HEK293T (cell line): ENCODE data around the gene MEGF6.

Experiments used
- ARNT ChIP-seq: fragments of 450-650 bp; IDR thresholded peaks from 2 replicates; pipeline ENCODE4 v1.6.1; 2017; ENCODE audit warnings: mild to moderate bottlenecking
- BHLHE40 ChIP-seq: fragments of 450-650 bp; IDR thresholded peaks from 2 replicates; pipeline ENCODE4 v1.6.1; 2016; ENCODE audit warnings: mild to moderate bottlenecking, moderate library complexity, borderline replicate concordance
- CTBP1 ChIP-seq: fragments of 450-650 bp; IDR thresholded peaks from 2 replicates; pipeline ENCODE4 v1.6.1; 2016; ENCODE audit warnings: borderline replicate concordance
- ELF4 ChIP-seq: fragments of 450-650 bp; IDR thresholded peaks from 2 replicates; pipeline ENCODE4 v1.6.1; 2017; ENCODE audit warnings: antibody characterized with exemption
- FOXK2 ChIP-seq: fragments of 450-650 bp; IDR thresholded peaks from 2 replicates; pipeline ENCODE4 v1.6.1; 2016; ENCODE audit warnings: mild to moderate bottlenecking
- FOXM1 ChIP-seq: fragments of 450-650 bp; IDR thresholded peaks from 2 replicates; pipeline ENCODE4 v1.6.1; 2017; ENCODE audit warnings: mild to moderate bottlenecking, borderline replicate concordance
- L3MBTL2 ChIP-seq: fragments of 450-650 bp; conservative IDR thresholded peaks from 2 replicates; pipeline ENCODE4 v1.6.1; 2016; ENCODE audit warnings: mild to moderate bottlenecking
- LEF1 ChIP-seq: fragments of 450-650 bp; IDR thresholded peaks from 2 replicates; pipeline ENCODE4 v1.6.1; 2017; ENCODE audit warnings: mild to moderate bottlenecking, borderline replicate concordance
- NFRKB ChIP-seq: fragments of 450-650 bp; IDR thresholded peaks from 2 replicates; pipeline ENCODE4 v1.6.1; 2016; ENCODE audit warnings: mild to moderate bottlenecking, moderate library complexity
- PKNOX1 ChIP-seq: fragments of 450-650 bp; IDR thresholded peaks from 2 replicates; pipeline ENCODE4 v1.6.1; 2016
- SP1 ChIP-seq: fragments of 450-650 bp; IDR thresholded peaks from 2 replicates; pipeline ENCODE4 v1.6.1; 2017
- SUZ12 ChIP-seq: fragments of 450-650 bp; IDR thresholded peaks from 2 replicates; pipeline ENCODE4 v1.6.1; 2016; ENCODE audit warnings: mild to moderate bottlenecking
- ZNF384 ChIP-seq: fragments of 450-650 bp; IDR thresholded peaks from 2 replicates; pipeline ENCODE4 v1.6.1; 2016

GRCh38 chr1:3611170-3612019 lies at the start of gene MEGF6:
- no peak for TF ChIP-seq ELF4
- no peak for TF ChIP-seq L3MBTL2
- no peak for TF ChIP-seq BHLHE40
- no peak for TF ChIP-seq SP1
- TF ChIP-seq FOXK2 = no peak
- TF ChIP-seq SUZ12 = no peak
- TF ChIP-seq PKNOX1 = no peak
- no peak for TF ChIP-seq FOXM1
- TF ChIP-seq ZNF384 = no peak
- no peak for TF ChIP-seq ARNT
- TF ChIP-seq CTBP1 = no peak
- TF ChIP-seq LEF1 = no peak
- no peak for TF ChIP-seq NFRKB
